Airway epithelial cell (primary cell): ENCODE measurements around the gene ADPRM. TPM values are rescaled to one million over a fixed set of nuclear protein-coding genes. Genes with fewer than 3 reads are reported as not detected.

ENCODE experiments used
- total RNA-seq: library from RNA; depleted of rRNA; stranded (reverse); fragments of >200 nt; gene quantifications from 2 replicates; pipeline ENCODE4 v1.2.3, GENCODE V29; 2015

The ADPRM gene, protein sequence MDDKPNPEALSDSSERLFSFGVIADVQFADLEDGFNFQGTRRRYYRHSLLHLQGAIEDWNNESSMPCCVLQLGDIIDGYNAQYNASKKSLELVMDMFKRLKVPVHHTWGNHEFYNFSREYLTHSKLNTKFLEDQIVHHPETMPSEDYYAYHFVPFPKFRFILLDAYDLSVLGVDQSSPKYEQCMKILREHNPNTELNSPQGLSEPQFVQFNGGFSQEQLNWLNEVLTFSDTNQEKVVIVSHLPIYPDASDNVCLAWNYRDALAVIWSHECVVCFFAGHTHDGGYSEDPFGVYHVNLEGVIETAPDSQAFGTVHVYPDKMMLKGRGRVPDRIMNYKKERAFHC
- 2.7 and 6.7 TPM in 2 replicates for total RNA-seq

DNA sequence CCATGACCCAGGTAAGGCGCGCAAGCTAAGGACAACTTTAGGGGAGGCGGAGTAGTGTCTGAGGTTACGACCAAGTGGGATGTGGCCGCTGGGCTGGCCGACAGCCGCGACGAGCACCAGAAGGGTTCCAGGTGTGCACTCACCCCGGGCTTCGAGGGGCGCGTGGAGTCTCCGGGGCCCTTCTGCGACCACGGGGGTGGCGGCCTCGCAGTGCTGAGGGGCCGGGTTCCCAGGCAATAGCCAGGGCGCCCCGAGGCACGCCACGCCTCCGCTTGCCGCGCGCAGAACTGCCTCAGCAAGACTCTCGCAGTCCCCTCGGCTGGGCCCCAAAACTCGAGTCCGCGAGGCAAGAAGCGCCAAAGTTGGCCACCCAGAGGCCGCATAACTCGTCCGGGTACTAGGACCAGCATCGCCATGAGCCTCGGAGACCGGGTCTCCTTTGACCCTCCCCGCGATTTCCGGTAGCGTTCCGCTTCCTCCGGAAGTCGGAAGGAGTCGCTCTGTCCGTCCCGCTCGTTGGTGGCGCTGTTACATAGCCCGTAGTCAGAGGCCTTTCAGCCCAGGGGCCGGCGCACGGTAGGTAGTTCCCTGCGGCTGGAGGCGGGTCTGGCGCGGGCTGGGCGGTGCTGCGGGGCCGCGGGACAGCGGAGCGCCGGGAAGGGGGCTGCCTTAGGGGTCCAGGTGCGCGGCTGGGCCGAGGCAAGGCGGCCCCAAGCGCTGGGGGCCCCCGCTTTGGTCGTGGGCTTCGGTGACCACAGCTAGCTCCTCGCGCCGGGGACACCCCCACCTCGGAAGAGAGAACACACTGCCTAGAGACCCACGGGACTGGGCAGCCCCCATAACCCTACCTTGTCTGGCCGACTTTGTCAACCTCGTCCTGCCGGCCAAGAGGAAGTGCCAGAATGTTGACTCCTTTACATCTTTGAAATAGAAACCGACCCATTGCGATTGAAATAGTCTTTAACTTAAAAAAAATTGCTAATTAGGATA lies at the start of gene ADPRM, which contains the start of gene SCO1:
ADPRM (plus strand) TSS at position 503 of the 990 bp plus-strand sequence. CDS start 7,333 bp downstream, outside the sequence.
SCO1 (minus strand) TSS at position 442 of the 990 bp plus-strand sequence; CDS start at position 416, 26 bp downstream.

DNA sequence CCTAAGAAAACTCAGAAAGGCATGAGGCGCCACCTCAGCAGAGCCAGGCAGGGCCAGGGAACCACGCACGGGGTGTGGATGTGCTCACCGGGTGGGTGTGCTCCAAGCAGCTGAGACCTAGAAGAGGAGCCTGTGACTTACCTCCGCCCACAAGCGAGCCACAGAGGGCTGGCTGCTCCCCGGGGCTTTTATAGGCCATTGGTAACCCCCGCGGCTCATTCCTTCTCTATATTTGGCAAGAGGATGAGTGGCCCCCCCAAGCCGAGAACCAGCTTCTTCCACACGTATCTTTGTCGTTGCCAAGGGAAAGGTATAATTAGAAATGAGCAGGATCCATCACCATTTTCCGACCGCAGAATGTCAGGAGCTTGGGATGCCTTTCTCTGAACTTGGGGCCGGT lies 40.2 kb upstream of the ADPRM start, which contains the start of gene MYH3:
MYH3 (minus strand) TSS at position 162 of the 400 bp plus-strand sequence. CDS start 2,245 bp downstream, outside the sequence.

DNA sequence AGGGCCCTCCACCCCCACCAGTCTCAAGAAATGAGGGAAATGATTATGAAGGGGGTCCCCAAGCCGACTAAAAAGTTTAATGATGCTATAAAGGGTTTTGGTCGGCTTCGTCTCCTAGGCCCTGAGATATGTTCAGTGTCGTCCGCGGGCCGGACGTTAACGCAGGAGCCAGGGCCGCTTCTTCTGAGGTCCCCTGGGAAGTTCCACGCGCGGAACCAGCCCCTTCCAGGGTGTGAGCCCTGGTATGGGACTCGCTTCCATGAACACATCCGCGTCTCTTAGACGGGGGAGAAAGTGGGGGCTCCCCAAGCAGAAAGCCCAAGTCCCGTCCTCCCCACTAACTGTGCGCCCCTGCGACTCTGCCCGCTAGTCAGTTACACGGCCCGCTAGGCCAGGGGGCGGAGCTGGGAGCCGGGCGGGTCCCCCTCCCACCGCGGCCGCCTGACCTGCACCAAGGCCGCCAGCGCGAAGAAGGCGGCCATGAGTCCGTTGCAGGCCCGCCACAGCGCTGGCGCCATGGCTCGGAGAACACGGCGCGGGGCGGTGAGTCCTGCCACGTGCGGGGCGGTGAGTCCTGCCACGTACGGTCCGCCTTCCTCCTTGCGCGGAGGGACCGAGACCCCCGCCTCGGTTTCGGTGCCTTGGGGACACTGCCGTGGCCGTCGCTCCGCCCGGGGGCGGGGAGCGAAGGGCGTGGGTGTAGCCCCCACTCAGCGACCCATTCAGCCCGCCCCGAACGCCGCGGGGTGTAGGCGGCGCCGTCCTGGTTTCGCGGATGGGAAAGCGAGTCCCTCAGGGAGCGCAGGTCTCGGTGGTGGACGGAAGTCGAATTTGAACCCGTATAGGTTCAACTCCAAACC lies 32.2 kb downstream of the ADPRM start, which contains the start of gene TMEM220:
TMEM220 (minus strand) TSS at position 690 of the 860 bp plus-strand sequence; CDS start at position 518, 172 bp downstream.

Other genes with a start within 250 kb of the ADPRM start
- gene MYH4, start 228.0 kb upstream of the ADPRM start, total RNA-seq, result not detected in 2 replicates
- not detected in 2 replicates for gene MYH1, start 179.1 kb upstream of the ADPRM start, total RNA-seq
- not detected in 2 replicates for gene MYH2, start 147.9 kb upstream of the ADPRM start, total RNA-seq
- gene MYH3, start 40.3 kb upstream of the ADPRM start, total RNA-seq, result 0.35 and 0.42 TPM in 2 replicates
- gene SCO1, start 61 bp upstream of the ADPRM start, total RNA-seq, result 26.0 and 36.7 TPM in 2 replicates
- gene TMEM220, start 32.4 kb downstream of the ADPRM start, total RNA-seq, result 0.21 TPM in 1 of 2 replicates, not detected in the other
- gene TMEM238L, start 106.5 kb downstream of the ADPRM start, total RNA-seq, result not detected in 2 replicates
- gene PIRT, start 140.5 kb downstream of the ADPRM start, total RNA-seq, result not detected in 2 replicates